Gastrocnemius medialis (tissue), 4 donors: ENCODE measurements around the gene TRMT61A. TPM values are rescaled to one million over a fixed set of nuclear protein-coding genes. Genes with fewer than 3 reads are reported as not detected.

Experiments used
- ATAC-seq, 2 donors: fragments of 150-250 bp; one replicate each; pipeline ENCODE4 v1.9.1; 2016
- DNase-seq, 2 donors: peaks; one replicate each; pipeline ENCODE4 v3.0.0-alpha.2; 2019
- H3K27ac ChIP-seq, 4 donors: fragments of 200-600 bp; sonication (generic); 1 replicate in 1 of 4; 2 replicates in 3 of 4; pipeline ENCODE4 v1.5.1; 2016 to 2018; ENCODE audit warnings: mild to moderate bottlenecking in 2 of 4, moderate library complexity in 1 of 4
- H3K27me3 ChIP-seq, 3 donors: fragments of 200-600 bp; sonication (generic) in 2 of 3; 1 replicate in 1 of 3; 2 replicates in 2 of 3; pipeline versions ENCODE4 v1.5.1 to v1.6.0; 2016 to 2019; ENCODE audit warnings: mild to moderate bottlenecking in 1 of 3, moderate library complexity in 1 of 3
- H3K36me3 ChIP-seq, 2 donors: fragments of 200-600 bp; sonication (generic) in 1 of 2; one replicate each; pipeline ENCODE4 v1.5.1; 2017 to 2018
- H3K4me1 ChIP-seq, 2 donors: fragments of 200-600 bp; sonication (generic) in 1 of 2; one replicate each; pipeline ENCODE4 v1.5.1; 2016 to 2017; ENCODE audit warnings: mild to moderate bottlenecking in 2 of 2
- H3K4me3 ChIP-seq, 4 donors: fragments of 200-600 bp; sonication (generic) in 3 of 4; 1 replicate in 1 of 4; 2 replicates in 3 of 4; pipeline ENCODE4 v1.5.1; 2016 to 2019; ENCODE audit warnings: mild to moderate bottlenecking in 2 of 4
- H3K9me3 ChIP-seq, 3 donors: fragments of 200-600 bp; sonication (generic) in 2 of 3; 1 replicate in 1 of 3; 2 replicates in 2 of 3; pipeline ENCODE4 v1.5.1; 2016 to 2019
- CTCF ChIP-seq, 5 experiments: fragments of 450-650 bp in 3 of 5; fragments of 200-600 bp in 2 of 5; sonication (generic) in 2 of 5; IDR thresholded peaks in 4 of 5; conservative IDR thresholded peaks in 1 of 5; 1 replicate in 4 of 5; 2 replicates in 1 of 5; pipeline ENCODE4 v1.5.1; 2016 to 2019; ENCODE audit warnings: antibody characterized with exemption in 5 of 5, mild to moderate bottlenecking in 3 of 5, moderate library complexity in 3 of 5
- POLR2A ChIP-seq, 2 donors: fragments of 450-650 bp; IDR thresholded peaks; one replicate each; pipeline ENCODE4 v1.6.1; 2017; ENCODE audit warnings: antibody characterized with exemption in 2 of 2, mild to moderate bottlenecking in 2 of 2, moderate library complexity in 2 of 2
- in situ Hi-C, 4 donors: fragments of 200-750 bp; cut with MboI; loops; one replicate each; pipeline versions ENCODE4 v1.15.0 to v1.8.0; 2017; ENCODE audit warnings: low sequenced_read_pairs in 4 of 4
- intact Hi-C: fragments of 100-400 bp; cut with DNase I; formaldehyde crosslinking; loops from one replicate; pipeline ENCODE4 v1.15.1; 2023; ENCODE audit warnings: low total_unique reads
- total RNA-seq, 4 donors: library from RNA; depleted of rRNA; stranded (reverse); fragments of >200 nt; gene quantifications; one replicate each; pipeline versions ENCODE4 v1.1.0 to v1.2.3, GENCODE V29; 2016

The TRMT61A gene
- total RNA-seq = 10 to 100 TPM in 1 of 4 donors, 1 to 10 TPM in 3; 8.3 to 11.0 (median 9.6) TPM

DNA sequence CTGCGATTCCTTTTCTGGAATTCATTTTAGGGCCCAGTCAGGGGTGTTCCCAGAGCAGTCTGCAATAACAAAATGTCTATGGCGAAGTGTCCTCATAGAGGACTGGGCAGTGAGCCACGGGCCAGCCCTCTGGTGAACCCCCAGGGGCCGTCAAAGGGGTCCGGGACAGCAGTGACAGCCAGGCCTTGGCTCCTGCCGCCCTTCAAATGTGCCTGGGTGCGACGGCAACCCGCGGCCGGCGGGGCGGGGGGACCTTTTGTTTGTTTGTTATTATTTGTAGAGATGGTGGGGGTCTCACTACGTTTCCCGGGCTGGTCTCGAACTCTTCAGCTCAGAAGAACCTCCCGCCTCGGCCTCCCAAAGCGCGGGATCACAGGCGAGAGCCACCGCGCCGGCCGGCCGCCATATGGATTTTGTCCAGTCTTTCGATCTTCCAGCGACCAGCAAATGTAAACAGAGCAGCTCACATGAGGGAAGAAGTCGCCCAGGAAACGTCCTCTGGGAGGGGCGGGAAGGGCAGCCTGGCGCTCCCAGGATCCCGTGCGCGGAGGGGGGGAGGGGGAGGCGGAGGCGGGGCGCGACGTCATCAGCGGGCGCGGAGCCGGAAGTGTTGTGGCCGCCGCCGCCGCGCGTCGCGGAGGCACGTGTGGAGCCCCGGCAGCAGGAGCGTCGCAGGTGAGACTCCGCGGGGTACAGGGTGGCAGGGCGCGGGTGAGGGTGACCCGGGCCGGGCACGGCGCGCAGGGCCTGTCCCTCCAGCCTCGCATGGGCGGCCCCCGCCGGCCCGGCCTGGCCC, at the start of gene TRMT61A:
TSS of gene TRMT61A (plus strand) at position 610 of the 796 bp plus-strand sequence. CDS start 783 bp downstream, outside the sequence.
- peak; percentile 86 to 89 for DNase-seq
- intact Hi-C loops (no loop called here), in situ Hi-C loops (no loop called here)
- TF ChIP-seq POLR2A (IDR thresholded peaks at IDR 0.05) (peak; percentile 50 to 65), CTCF (IDR thresholded peaks at IDR 0.05 in 4 of 5, conservative IDR thresholded peaks at IDR 0.05 in 1 of 5) (no peak)
- Histone ChIP-seq H3K4me3 (peak within 1 kb of the TSS; percentile 79 to 97 (median 84)), H3K27me3 (no peaks in the 10 kb centered on the region), H3K4me1 (peaks cover 16 to 24% of the 10 kb centered on the region in 2 donors), H3K9me3 (no peaks in the 10 kb centered on the region), H3K27ac (peak within 1 kb of the TSS; percentile 86 to 94 (median 90)), H3K36me3 (peaks cover 0 to 21% of the 10 kb centered on the region in 2 donors)
- peak; percentile 91 to 94 for ATAC-seq

DNA sequence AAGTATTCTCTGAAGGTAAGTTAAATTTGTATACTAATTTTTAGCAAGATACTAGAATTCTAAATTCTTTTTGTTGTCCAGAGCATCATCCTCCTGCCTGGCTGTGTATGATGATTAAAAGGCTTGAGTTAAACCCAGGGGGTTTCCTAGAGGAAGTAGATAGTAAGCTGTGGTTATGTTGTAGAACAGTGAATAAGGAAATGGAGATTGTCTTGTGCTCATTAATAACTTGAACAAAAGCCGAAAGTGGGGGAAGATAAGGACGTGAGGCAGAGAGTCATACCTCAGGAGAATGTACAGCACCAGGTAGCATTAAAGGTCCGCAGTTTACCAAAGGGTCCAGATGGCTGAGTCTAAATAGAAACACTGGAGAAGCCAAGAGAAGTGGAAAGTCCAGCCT, 48.4 kb upstream of the TRMT61A start:
- TF ChIP-seq CTCF (IDR thresholded peaks at IDR 0.05 in 4 of 5, conservative IDR thresholded peaks at IDR 0.05 in 1 of 5) = no peak
- TF ChIP-seq POLR2A (IDR thresholded peaks at IDR 0.05) = no peak
- H3K36me3 ChIP-seq = peaks cover 0 to 58% of the 10 kb centered on the region in 2 donors
- no peak overlapping the region for H3K27ac ChIP-seq
- no peak for DNase-seq
- no peaks in the 10 kb centered on the region for H3K27me3 ChIP-seq
- H3K4me1 ChIP-seq = no peaks in the 10 kb centered on the region
- in situ Hi-C loops = no loop called here
- H3K9me3 ChIP-seq = no peaks in the 10 kb centered on the region
- H3K4me3 ChIP-seq = no peak overlapping the region
- ATAC-seq = no peak
- intact Hi-C loops = no loop called here

- Histone ChIP-seq H3K9me3 (no peaks in the 10 kb centered on the region), H3K36me3 (peaks cover 0 to 44% of the 10 kb centered on the region in 2 donors), H3K4me3 (no peak overlapping the region), H3K4me1 (peaks cover 13 to 16% of the 10 kb centered on the region in 2 donors), H3K27ac (peak overlapping the region in 1 of 4 donors; percentile 17), H3K27me3 (no peaks in the 10 kb centered on the region)
- TF ChIP-seq POLR2A (IDR thresholded peaks at IDR 0.05) (no peak), CTCF (IDR thresholded peaks at IDR 0.05 in 4 of 5, conservative IDR thresholded peaks at IDR 0.05 in 1 of 5) (no peak)
- DNase-seq (no peak), ATAC-seq (no peak)
- in situ Hi-C loops (no loop called here), intact Hi-C loops (no loop called here)
Observed at GRCh38 chr14:103483600-103483999, 45.4 kb upstream of the TRMT61A start.

DNA sequence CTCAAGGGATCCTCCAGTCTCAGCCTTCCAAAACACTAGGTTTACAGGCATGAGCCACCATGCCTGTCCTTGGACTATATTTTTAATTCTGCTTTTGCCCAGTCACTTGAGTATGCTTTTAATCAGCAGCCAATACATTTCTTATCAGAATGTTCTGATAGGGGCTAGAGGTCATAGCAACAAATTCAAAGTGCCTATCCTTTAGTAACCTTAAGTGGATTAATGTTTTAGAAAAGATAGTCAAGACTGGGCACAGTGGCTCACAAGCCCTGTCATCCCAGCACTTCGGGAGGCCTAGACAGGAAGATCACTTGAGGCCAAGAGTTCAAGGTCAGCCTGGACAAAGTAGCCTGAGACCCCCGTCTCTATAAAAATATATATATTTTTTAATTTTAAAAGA, 43.5 kb upstream of the TRMT61A start:
- no peak for TF ChIP-seq POLR2A (IDR thresholded peaks at IDR 0.05)
- no peak for TF ChIP-seq CTCF (IDR thresholded peaks at IDR 0.05 in 4 of 5, conservative IDR thresholded peaks at IDR 0.05 in 1 of 5)
- H3K27ac ChIP-seq = peak overlapping the region in 1 of 4 donors; percentile 2
- H3K9me3 ChIP-seq = no peaks in the 10 kb centered on the region
- ATAC-seq = no peak
- in situ Hi-C loops (no loop called here), intact Hi-C loops (loop anchor here (5.0 kb wide), 1 partner anchor 93 kb away; no protein-coding TSS in a partner anchor)
- no peak overlapping the region for H3K4me3 ChIP-seq
- H3K36me3 ChIP-seq = peaks cover 0 to 26% of the 10 kb centered on the region in 2 donors
- no peak for DNase-seq
- H3K4me1 ChIP-seq = peaks cover 30% of the 10 kb centered on the region in 2 donors
- no peaks in the 10 kb centered on the region for H3K27me3 ChIP-seq
